Panc1 (cell line): ENCODE data around the gene DGCR6. TPM values are rescaled to one million over a fixed set of nuclear protein-coding genes. Genes with fewer than 3 reads are reported as not detected.
"Not testable (repeated sequence)": the region's sequence is repeated elsewhere in the genome, so short reads cannot be mapped to it uniquely, and the experiment has no call there.

ENCODE experiments used
- ATAC-seq: fragments of 200-7000 bp; cut with Tn5 transposase; 2 replicates; pipeline ENCODE4 v1.9.1; 2020; ENCODE audit warnings: mild to moderate bottlenecking, moderate library complexity
- BruUV-seq: library from RNA; stranded (reverse); fragments of 400-500 nt; replicated peaks from 2 replicates; lab custom pipeline; 2021; lab: Mats Ljungman, UMichigan
- CTCF ChIA-PET: fragments of 300-600 bp; sonication (Branson Sonifier 250); formaldehyde crosslinking; loops from one replicate; lab custom pipeline; 2022; ENCODE audit warnings: antibody characterized with exemption; lab: Charles Lee
- POLR2A ChIA-PET: fragments of 300-600 bp; sonication (Branson Sonifier 250); formaldehyde crosslinking; loops from one replicate; lab custom pipeline; 2022; ENCODE audit warnings: antibody characterized with exemption; lab: Charles Lee
- DNase-seq: peaks from one replicate; pipeline ENCODE4 v3.0.0-alpha.2; 2010; ENCODE audit warnings: low read depth, low spot score
- H3K27ac ChIP-seq: 2 replicates; pipeline ENCODE4 v1.5.1; 2011; ENCODE audit warnings: mild to moderate bottlenecking, low read length, inconsistent platforms
- H3K27me3 ChIP-seq: fragments of 200-500 bp; sonication (Bioruptor generic); 2 replicates; pipeline ENCODE4 v1.6.0; 2014; ENCODE audit warnings: low read length, inconsistent platforms; ENCODE audit not compliant: control insufficient read depth, insufficient read depth
- H3K36me3 ChIP-seq: fragments of 200-500 bp; sonication (Bioruptor generic); 2 replicates; pipeline ENCODE4 v1.5.1; 2014; ENCODE audit warnings: inconsistent platforms, mild to moderate bottlenecking, low read length, moderate library complexity; ENCODE audit not compliant: control insufficient read depth, insufficient read depth
- H3K4me1 ChIP-seq: 2 replicates; pipeline ENCODE4 v1.5.1; 2011; ENCODE audit warnings: inconsistent platforms, mild to moderate bottlenecking, low read length, moderate library complexity; ENCODE audit not compliant: control insufficient read depth, insufficient read depth
- H3K4me3 ChIP-seq, 2 experiments: 2 replicates each; pipeline ENCODE4 v1.5.1; 2011 to 2012; ENCODE audit warnings: low read depth in 2 of 2, low read length in 2 of 2, mild to moderate bottlenecking in 2 of 2, inconsistent platforms in 1 of 2, moderate library complexity in 1 of 2
- H3K9me3 ChIP-seq: fragments of 200-500 bp; sonication (Bioruptor generic); 2 replicates; pipeline ENCODE4 v1.5.1; 2014; ENCODE audit warnings: low read depth, mild to moderate bottlenecking, inconsistent platforms, low read length, moderate library complexity; ENCODE audit not compliant: control insufficient read depth, insufficient read depth
- POLR2AphosphoS5 ChIP-seq: IDR thresholded peaks from 2 replicates; pipeline ENCODE4 v1.6.1; 2012; ENCODE audit warnings: mild to moderate bottlenecking, low read depth, low read length, moderate library complexity
- REST ChIP-seq, 2 experiments: IDR thresholded peaks; 2 replicates each; pipeline ENCODE4 v1.6.1; 2011 to 2012; ENCODE audit warnings: low read depth in 2 of 2, control low read depth in 1 of 2, low read length in 1 of 2, mild to moderate bottlenecking in 1 of 2, moderate library complexity in 1 of 2; ENCODE audit not compliant: insufficient read depth in 1 of 2
- SIN3A ChIP-seq: IDR thresholded peaks from 2 replicates; pipeline ENCODE4 v1.6.1; 2012; ENCODE audit warnings: low read depth, mild to moderate bottlenecking, low read length, moderate library complexity, borderline replicate concordance; ENCODE audit not compliant: insufficient read depth
- TCF7L2 ChIP-seq: IDR thresholded peaks from 2 replicates; pipeline ENCODE4 v1.6.1; 2011; ENCODE audit warnings: mild to moderate bottlenecking, low read depth, low read length, inconsistent platforms
- in situ Hi-C: cut with HindIII; loops from 2 replicates; pipeline ENCODE4 v1.10.0; 2016; ENCODE audit warnings: low sequenced_read_pairs, low pct_unique_long_range_greater_than_20kb
- intact Hi-C: fragments of 100-400 bp; cut with micrococcal nuclease; formaldehyde crosslinking; loops from one replicate; pipeline ENCODE4 v1.10.0; 2022; ENCODE audit not compliant: unreplicated experiment
- total RNA-seq: library from RNA; stranded (reverse); gene quantifications from one replicate; pipeline ENCODE4 v1.2.1, GENCODE V29; 2021; ENCODE audit not compliant: unreplicated experiment
- TF ChIP-seq, protein P1 (sequence below): fragments of 450-650 bp; IDR thresholded peaks from 2 replicates; pipeline ENCODE4 v1.5.1; 2017; ENCODE audit warnings: mild to moderate bottlenecking

DGCR6 gene
- total RNA-seq, 1 experiment from 2014 or later, result 2.2 TPM

- H3K27me3 ChIP-seq, result no peaks in the 10 kb centered on the region
- POLR2A ChIA-PET, result no interaction called here
- H3K4me1 ChIP-seq, result no peaks in the 10 kb centered on the region
- ATAC-seq, result no peak
- no peaks in the 10 kb centered on the region for H3K36me3 ChIP-seq
- no peak for TF ChIP-seq POLR2AphosphoS5
- no peak for TF ChIP-seq TCF7L2
- no peak for TF ChIP-seq SIN3A
- no peak for TF ChIP-seq REST (IDR thresholded peaks at IDR 0.05; ENCODE audit: insufficient read depth in 1 of 2, low read depth in 2 of 2, low read length in 1 of 2)
- TF ChIP-seq, protein P1, sequence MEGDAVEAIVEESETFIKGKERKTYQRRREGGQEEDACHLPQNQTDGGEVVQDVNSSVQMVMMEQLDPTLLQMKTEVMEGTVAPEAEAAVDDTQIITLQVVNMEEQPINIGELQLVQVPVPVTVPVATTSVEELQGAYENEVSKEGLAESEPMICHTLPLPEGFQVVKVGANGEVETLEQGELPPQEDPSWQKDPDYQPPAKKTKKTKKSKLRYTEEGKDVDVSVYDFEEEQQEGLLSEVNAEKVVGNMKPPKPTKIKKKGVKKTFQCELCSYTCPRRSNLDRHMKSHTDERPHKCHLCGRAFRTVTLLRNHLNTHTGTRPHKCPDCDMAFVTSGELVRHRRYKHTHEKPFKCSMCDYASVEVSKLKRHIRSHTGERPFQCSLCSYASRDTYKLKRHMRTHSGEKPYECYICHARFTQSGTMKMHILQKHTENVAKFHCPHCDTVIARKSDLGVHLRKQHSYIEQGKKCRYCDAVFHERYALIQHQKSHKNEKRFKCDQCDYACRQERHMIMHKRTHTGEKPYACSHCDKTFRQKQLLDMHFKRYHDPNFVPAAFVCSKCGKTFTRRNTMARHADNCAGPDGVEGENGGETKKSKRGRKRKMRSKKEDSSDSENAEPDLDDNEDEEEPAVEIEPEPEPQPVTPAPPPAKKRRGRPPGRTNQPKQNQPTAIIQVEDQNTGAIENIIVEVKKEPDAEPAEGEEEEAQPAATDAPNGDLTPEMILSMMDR, result no peak
- DNase-seq, result no peak
- no peak overlapping the region for H3K4me3 ChIP-seq
- CTCF ChIA-PET, result no interaction called here
- intact Hi-C loops (no loop called here), in situ Hi-C loops (no loop called here)
- BruUV-seq, result no TSS peak
- no peaks in the 10 kb centered on the region for H3K9me3 ChIP-seq
- H3K27ac ChIP-seq, result no peak overlapping the region
These were observed 26.0 kb downstream of the DGCR6 start for GRCh38 chr22:18931905-18932652.

GRCh38 chr22:18933914-18934313, 27.8 kb downstream of the DGCR6 start:
- ATAC-seq, result no peak
- in situ Hi-C loops (no loop called here), intact Hi-C loops (no loop called here)
- no peak overlapping the region for H3K27ac ChIP-seq
- no peaks in the 10 kb centered on the region for H3K27me3 ChIP-seq
- no peak overlapping the region for H3K4me3 ChIP-seq
- ChIA-PET POLR2A (no interaction called here), CTCF (no interaction called here)
- H3K36me3 ChIP-seq, result no peaks in the 10 kb centered on the region
- BruUV-seq, result no TSS peak
- no peak for DNase-seq
- no peaks in the 10 kb centered on the region for H3K9me3 ChIP-seq
- H3K4me1 ChIP-seq, result no peaks in the 10 kb centered on the region
- TF ChIP-seq TCF7L2, result no peak
- no peak for TF ChIP-seq POLR2AphosphoS5
- TF ChIP-seq REST (IDR thresholded peaks at IDR 0.05; ENCODE audit: insufficient read depth in 1 of 2, low read depth in 2 of 2, low read length in 1 of 2), result no peak
- TF ChIP-seq, protein P1, result no peak
- TF ChIP-seq SIN3A, result no peak

DNA sequence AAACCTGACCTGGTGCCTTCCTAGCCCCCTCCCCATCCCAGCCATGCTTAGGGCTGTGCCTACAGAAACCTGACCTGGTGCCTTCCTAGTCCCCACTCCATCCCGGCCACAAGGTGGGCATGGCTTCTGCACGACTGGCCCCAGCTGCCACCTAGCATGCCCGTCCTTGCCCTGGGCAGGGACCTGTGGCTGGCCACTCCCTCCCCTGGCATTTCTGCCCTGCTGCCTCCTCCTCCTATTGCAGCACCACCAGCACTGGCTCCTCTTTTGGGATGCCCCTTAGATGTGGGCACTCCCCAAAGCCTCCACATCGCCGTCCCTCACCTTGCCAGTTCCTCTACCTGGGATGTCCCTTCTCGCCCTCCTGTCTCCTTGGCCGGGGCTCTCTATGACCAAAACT, 28.6 kb downstream of the DGCR6 start:
- H3K4me1 ChIP-seq, H3K27me3 ChIP-seq, H3K36me3 ChIP-seq, CTCF ChIA-PET, BruUV-seq, in situ Hi-C loops, ATAC-seq, DNase-seq, H3K9me3 ChIP-seq, H3K4me3 ChIP-seq, POLR2A ChIA-PET, H3K27ac ChIP-seq, intact Hi-C loops: not testable (repeated sequence)
